Fibroblast of mammary gland (primary cell): Measurements from ENCODE around the gene ZNF639.
"Not testable (repeated sequence)": the region's sequence is repeated elsewhere in the genome, so short reads cannot be mapped to it uniquely, and the experiment has no call there.

ENCODE experiments used
- DNase-seq: peaks from one replicate; pipeline ENCODE4 v3.0.0-alpha.2; 2010; ENCODE audit warnings: low read depth
- H3K4me3 ChIP-seq: 2 replicates; pipeline ENCODE4 v1.5.1; 2011; ENCODE audit warnings: low read depth, mild to moderate bottlenecking, low read length, moderate library complexity; ENCODE audit not compliant: control insufficient read depth
- TF ChIP-seq, protein P1 (sequence below): conservative IDR thresholded peaks from 2 replicates; pipeline ENCODE4 v1.5.1; 2011; ENCODE audit warnings: low read depth, low read length, inconsistent platforms; ENCODE audit not compliant: control insufficient read depth, insufficient read depth

Gene ZNF639

DNA sequence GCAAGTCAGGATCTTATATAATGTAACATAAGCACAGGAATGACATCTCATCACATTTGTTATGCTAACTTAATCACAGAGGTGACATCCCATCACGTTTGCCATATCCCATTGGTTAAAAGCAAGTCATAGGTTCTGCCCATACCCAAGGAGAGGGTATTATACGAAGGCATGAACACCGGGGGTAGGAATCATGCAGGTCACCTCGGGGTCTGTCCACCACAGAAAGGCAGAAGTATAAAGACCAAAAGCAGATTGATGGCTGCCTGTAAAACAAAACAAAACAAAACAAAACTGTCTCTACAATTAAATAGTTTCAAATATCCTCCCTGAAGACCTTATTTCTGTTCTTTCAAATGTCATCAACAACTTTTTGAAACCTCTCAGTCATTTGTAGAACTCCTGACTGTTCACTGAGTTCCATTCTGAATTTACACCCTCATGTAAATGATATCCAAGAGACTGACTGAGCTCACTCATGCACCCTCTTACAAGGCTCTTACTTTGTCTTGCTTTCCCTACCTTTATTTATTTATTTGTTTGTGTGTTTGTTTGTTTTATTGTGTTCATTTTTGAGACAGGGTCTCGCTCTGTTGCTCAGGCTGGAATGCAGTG is 22.7 kb upstream of the ZNF639 start:
- H3K4me3 ChIP-seq, result no peak overlapping the region
- DNase-seq, result no peak
- TF ChIP-seq, protein P1, sequence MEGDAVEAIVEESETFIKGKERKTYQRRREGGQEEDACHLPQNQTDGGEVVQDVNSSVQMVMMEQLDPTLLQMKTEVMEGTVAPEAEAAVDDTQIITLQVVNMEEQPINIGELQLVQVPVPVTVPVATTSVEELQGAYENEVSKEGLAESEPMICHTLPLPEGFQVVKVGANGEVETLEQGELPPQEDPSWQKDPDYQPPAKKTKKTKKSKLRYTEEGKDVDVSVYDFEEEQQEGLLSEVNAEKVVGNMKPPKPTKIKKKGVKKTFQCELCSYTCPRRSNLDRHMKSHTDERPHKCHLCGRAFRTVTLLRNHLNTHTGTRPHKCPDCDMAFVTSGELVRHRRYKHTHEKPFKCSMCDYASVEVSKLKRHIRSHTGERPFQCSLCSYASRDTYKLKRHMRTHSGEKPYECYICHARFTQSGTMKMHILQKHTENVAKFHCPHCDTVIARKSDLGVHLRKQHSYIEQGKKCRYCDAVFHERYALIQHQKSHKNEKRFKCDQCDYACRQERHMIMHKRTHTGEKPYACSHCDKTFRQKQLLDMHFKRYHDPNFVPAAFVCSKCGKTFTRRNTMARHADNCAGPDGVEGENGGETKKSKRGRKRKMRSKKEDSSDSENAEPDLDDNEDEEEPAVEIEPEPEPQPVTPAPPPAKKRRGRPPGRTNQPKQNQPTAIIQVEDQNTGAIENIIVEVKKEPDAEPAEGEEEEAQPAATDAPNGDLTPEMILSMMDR, result no peak

GRCh38 chr3:179301645-179302044 is 21.2 kb upstream of the ZNF639 start:
- no peak for DNase-seq
- H3K4me3 ChIP-seq, result no peak overlapping the region
- TF ChIP-seq, protein P1, result no peak

DNA sequence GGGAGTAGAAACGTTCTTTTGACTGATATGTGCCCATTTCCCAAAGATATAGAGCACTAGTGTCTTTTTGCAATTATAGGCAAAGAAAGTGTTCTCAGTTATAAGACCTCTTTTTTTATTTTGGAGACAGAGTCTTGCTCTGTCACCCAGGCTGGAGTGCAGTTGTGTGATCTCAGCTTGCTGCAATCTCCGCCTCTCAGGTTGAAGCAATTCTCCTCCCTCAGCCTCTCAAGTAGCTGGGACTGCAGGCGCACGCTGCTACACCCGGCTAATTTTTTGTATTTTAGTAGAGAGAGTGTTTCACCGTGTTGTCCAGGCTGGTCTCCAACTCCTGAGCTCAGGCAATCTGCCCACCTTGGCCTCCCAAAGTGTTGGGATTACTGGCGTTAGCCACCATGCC is 20.7 kb upstream of the ZNF639 start:
- no peak for DNase-seq
- no peak overlapping the region for H3K4me3 ChIP-seq
- TF ChIP-seq, protein P1, result no peak

DNA sequence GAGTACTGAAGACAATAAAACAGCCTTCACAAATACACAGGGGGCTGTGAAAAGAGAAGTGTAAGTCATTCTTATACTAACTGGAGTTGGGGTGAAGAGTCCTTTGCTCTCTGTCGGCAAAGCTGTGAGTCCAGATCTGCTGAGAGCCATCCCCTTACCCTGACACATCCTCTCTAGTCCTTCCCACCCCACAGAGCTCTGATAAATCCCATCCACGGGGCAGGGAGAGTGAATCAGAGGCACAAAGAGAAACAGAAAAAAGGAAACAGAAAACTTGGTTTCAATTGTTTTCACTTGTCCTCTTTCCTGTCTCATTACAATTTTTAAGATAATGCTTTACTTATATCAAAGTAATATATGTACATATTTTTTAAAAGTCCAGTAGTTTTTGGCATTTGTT is 18.2 kb upstream of the ZNF639 start:
- TF ChIP-seq, protein P1, result no peak
- DNase-seq, result no peak
- H3K4me3 ChIP-seq, result no peak overlapping the region

GRCh38 chr3:179307362-179307761 is 15.5 kb upstream of the ZNF639 start:
- not testable (repeated sequence) for H3K4me3 ChIP-seq, DNase-seq

DNA sequence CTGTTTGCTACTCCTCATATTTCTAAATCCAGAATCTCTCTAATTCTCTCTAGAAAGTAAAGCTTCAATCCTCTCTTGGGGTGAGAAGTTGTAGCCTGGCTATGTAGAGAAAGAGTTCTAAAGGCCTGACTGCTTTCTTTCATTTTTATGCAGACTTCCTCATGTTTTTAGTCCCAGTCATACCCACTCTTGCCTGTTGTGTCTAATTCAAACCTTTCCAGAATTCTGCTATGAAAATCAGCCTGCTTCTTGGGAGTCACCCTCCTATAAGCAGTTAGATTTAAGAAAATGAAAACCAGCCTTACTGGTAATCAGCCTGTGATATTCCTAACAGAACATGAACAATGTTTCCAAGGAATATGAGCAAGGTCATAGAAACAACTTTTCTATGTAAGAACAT is 14.8 kb upstream of the ZNF639 start:
- no peak for DNase-seq
- no peak overlapping the region for H3K4me3 ChIP-seq
- TF ChIP-seq, protein P1, result no peak

- TF ChIP-seq, protein P1, result no peak
- DNase-seq, result no peak
These were observed 13.4 kb upstream of the ZNF639 start for GRCh38 chr3:179309225-179310078.

More at GRCh38 chr3:179309225-179310078, 13.4 kb upstream of the ZNF639 start:
- H3K4me3 ChIP-seq, result no peak overlapping the region
